ENCODE measurements around the gene LCE3C.
"Not testable (repeated sequence)": the region's sequence is repeated elsewhere in the genome, so short reads cannot be mapped to it uniquely, and the experiment has no call there.

The LCE3C gene, protein sequence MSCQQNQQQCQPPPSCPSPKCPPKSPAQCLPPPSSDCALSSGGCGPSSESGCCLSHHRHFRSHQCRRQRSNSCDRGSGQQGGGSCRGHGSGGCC

DNA sequence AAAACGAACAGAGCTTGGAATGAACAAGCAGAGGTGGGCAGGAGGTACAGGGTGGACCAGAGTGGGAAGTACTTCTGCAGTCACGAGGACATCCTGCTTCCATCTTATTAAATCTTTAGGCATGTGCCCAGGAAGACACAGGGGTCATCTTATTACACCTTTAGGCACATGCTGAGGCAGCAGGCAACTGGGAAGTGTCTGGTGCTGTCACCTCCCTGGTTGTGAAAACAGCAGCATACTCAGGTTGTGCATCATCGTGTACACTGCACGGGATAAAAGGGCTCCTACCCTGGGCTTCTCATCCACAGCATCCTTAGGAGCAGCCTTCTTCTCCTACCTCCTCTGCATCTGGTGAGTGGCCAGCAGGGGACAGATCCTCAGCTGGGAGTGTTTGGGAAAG is at the start of gene LCE3C:
LCE3C (plus strand) TSS at position 301 of the 400 bp plus-strand sequence. CDS start 498 bp downstream, outside the sequence.
- DNase-seq (ENCODE audit: low read depth, low spot score), result no peak

DNA sequence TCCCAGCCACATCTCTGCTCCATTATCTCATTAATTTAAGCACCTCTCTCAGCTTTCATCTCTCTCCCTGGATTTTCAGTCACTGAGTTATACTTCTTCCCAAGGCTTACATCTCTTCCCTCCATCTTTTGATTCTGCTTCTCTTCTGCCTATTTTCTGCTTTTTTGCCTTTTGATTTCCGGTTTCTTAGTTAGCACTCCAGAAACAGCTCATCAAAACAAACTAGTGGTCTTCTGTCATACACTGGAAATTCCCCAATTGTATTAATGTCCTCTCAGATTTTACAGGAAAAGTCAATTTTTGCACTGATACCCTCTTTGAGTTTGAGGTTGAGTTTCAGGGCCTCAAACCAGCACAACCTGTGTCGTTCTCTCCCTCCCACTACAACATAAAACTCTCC is 34.9 kb upstream of the LCE3C start:
- DNase-seq (ENCODE audit: low read depth, low spot score), result no peak

DNA sequence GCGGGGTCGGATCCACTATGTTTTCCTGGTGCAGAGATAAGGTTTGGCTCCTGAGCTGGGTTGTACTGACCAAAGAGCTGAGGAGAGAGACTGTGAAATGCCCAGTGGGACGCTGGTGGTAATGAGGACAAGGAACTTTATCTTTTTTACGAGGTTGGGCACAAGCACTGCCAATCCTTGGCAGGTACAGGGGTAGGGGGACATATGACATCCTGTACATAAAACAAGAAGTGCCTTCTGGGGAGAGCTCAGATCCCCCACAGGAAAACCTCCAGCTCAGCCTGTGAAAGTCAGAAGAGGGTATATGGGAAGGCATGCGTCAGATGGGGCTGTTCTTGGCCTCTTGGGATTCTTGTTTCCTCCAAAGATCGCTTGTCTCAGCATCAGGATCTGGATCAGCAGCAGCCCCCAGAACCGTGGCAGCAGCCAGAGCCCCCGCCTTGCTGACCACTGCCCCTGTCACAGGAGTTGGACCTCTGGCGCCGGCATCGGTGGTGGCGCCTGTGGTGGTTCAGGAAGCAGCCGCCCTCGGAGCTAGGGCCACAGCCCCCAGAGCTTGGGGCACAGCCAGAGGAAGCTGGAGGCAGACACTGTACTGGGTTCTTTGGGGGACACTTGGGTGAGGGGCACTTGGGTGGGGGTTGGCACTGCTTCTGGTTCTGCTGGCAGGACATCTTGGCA is 34.4 kb upstream of the LCE3C start:
- no peak for DNase-seq (ENCODE audit: low read depth, low spot score)

DNA sequence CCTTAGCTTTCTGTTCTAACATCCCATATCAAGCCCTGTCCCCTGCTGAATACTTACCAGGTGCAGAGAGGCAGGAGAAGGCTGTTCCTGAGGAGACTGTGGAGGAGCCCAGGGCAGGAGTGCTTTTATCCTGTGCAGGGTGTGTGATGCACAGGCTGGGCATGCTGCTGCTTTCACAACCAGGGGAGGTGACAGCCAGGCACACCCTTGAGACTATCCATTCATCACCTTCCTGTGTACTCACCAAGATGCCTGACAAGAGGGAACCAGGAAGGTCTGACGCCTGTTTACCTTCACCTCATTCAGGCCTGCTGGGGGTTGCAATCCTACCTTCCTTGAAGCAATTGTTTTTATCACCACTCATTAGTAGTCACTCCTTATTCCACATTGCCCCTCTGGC is 33.4 kb upstream of the LCE3C start, which contains the start of gene LCE3E:
LCE3E (minus strand) TSS at position 100 of the 400 bp plus-strand sequence. CDS start 572 bp downstream, outside the sequence.
- DNase-seq (ENCODE audit: low read depth, low spot score), result no peak

DNA sequence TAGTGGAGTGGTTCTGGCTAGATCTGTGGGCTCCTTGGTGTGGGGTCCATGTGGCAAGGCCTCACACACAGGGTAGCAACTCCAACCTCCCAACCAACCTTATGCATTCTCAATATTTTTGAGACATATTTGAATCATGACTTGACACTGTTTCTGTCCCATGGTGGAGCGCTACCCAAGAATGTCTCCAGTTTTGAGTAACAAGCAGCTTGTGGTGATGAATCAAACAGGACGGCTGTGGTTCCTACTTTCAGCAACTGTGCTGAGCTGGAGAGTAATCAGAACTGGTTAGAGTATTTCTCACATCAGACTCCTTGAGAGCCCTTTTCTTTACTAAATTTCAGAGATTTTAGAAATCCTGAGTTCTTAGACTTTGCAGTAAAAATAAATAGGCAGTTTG is 22.9 kb upstream of the LCE3C start:
- DNase-seq (ENCODE audit: low read depth, low spot score), result no peak

DNA sequence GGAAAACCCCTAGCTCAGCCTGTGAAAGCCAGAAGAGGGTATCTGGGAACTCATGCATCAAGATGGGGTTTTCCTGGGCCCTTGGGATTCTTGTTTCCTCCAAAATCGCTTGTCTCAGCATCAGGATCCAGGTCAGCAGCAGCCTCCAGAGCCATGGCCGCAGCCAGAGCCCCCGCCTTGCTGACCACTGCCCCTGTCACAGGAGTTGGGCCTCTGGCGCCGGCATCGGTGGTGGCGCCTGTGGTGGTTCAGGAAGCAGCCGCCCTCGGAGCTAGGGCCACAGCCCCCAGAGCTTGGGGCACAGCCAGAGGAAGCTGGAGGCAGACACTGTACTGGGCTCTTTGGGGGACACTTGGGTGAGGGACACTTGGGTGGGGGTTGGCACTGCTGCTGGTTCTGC is 20.5 kb upstream of the LCE3C start:
- DNase-seq (ENCODE audit: low read depth, low spot score), result not testable (repeated sequence)

DNA sequence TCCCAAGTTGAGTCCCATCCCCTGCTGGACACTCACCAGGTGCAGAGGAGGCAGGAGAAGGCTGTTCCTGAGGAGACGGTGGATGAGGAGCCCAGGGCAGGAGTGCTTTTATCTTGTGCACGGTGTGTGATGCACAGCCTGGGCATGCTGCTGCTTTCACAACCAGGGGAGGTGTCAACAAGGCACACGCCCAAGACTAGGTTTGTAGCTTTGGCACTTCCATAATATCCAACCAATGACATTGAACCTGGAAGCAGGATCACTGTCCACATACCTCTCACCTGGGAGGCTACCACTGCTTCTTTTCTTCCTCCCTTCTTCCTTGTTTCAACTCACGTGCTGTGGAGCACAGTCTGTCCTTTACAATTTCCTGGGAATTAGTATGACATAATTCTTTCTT is 19.6 kb upstream of the LCE3C start, which contains the start of gene LCE3D:
LCE3D (minus strand) TSS at position 84 of the 400 bp plus-strand sequence. CDS start 580 bp downstream, outside the sequence.
- DNase-seq (ENCODE audit: low read depth, low spot score), result no peak

DNA sequence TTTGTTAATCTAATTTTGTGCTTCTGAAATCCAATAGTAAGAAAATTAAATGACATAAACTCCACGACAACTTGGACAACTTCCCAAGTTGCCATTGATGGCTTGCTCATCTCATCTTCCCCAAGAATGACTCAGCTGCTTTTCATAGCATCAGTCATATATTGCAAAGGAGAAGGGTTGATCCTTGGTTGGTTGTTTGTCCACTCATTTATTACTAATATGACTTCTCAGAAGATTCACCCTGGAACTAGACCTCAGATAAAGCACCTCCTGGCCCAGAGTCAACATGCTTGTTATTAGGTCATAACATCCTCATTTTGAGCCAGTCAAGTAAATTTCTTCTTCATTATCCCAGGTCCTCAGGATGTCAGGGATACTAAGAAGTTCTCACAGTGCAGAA is 17.4 kb upstream of the LCE3C start:
- DNase-seq (ENCODE audit: low read depth, low spot score), result no peak

DNA sequence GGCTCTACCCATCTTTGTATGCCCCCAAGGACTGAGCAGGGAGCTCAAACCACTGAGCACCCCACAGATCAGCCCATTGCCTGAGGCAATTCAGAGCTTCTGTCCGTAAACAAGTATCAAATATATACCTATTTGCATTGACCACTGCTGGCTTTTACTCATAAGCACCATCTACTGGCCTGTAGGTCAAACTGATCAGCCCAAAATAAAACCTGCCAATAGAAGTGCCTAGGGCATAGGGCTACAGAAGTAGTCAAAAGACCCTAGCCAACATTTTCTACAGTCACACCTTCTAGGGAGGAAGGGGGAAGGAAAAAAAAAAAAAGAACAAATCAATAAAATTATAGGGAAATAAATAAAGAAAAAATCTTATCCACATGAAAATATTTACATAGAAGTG is 14.4 kb upstream of the LCE3C start:
- DNase-seq (ENCODE audit: low read depth, low spot score), result no peak

DNA sequence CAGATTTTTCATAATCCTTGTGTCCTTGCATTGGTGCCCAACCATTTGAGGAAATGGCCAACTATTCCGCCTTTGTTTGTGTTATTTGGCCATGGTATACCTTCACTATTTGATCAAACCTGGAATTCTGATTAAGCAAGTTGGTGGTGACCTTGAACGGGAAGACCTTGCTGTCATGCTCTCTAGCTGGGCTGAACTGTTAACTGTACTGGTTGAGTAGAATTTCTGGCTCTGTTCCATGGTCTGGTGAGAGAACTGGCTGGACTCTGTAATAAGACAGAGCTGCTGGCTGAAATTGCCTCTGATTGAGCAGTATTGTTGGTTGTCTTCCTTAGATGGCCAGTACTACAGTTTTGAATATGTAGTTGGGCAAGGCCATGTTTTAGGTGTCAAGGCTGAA is 3.0 kb upstream of the LCE3C start:
- no peak for DNase-seq (ENCODE audit: low read depth, low spot score)

DNA sequence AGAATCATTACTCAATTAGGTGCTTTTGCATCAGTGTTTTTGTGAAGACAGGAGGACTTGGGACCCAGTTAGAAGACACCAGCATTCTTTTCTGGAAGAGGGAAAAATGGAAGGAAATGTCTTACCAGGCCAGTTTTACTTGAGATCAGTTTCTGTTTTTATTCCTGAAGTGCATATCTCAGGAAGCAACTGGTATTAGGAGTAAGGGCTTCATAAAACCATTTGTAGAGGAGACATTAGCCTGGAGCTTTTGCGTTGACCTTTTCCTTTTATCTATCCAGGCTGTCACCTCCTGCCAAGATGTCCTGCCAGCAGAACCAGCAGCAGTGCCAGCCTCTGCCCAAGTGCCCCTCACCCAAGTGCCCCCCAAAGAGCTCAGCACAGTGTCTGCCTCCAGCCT is 13.5 kb downstream of the LCE3C start, which contains the start of gene LCE3B:
LCE3B (plus strand) TSS at position 301 of the 400 bp plus-strand sequence; CDS start at position 301, 0 bp downstream.
- no peak for DNase-seq (ENCODE audit: low read depth, low spot score)

DNA sequence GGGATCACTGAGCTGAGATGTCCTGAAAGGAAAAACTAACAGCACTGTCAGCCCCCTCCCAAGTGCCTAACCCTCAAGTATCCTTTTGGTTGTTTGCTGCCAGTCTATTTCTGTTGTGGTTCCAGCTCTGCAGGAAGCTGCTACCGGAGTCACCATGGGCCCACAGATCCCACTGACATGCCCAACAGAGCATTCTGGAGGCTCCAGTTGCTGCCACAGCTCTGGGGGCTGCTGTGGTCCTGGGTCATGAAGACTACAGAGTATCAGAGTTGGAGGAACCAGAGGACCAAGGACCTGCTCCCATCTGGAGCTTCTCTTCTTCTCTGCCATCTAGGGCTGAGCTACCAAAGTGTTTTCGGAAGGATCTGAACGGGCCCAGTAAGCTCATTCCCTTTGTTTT is 22.0 kb downstream of the LCE3C start:
- no peak for DNase-seq (ENCODE audit: low read depth, low spot score)

DNA sequence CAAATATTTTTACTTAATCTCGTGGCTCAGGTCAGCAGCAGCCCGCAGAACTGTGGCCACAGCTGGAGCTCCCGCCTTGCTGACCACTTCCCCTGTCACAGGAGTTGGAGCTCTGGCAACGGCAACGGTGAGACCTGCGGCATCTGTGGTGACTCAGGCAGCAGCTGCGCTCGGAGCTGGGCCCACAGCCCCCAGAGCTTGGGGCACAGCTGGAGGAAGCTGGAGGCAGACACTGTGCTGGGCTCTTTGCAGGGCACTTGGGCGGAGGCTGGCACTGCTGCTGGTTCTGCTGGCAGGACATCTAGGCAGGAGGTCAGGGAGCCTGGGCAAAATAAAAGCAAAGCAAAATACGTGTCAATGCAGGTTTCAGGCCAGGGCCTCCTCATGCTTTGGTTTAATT is 22.8 kb downstream of the LCE3C start, which contains the start of gene LCE3A:
LCE3A (minus strand) TSS at position 301 of the 400 bp plus-strand sequence; CDS start at position 301, 0 bp downstream.
- no peak for DNase-seq (ENCODE audit: low read depth, low spot score)

DNA sequence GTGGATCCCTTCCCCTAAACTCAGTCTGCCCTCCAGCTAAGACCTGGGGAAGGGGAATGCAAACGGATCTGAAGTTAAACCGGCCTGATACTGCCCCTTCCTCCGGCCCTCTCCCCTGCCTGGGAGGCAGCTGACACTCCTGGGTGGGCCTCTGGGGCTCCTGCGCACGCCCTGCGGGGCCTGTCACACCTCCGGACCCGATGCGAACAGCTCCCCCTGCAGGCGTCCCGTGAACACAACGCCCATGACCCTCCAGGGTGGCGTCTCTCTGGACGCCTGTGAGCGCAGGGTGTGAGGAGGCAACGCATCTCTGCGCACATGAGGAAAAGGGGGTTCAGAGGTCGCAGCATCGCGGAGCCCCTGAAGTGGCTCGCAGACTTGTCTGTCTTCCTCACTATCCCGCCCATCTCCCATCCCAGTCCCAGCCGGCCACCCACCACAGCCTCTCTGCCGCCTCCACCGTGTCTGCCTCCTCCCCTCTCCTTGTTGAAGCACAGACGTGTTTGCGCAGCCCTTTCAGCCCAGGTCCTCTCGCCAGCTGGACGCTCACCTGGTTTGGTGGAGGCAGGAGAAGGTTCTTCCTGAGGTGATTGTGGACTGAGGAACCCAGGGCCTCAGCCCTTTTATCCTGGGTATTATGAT is 23.3 kb downstream of the LCE3C start:
- DNase-seq (ENCODE audit: low read depth, low spot score), result no peak

DNA sequence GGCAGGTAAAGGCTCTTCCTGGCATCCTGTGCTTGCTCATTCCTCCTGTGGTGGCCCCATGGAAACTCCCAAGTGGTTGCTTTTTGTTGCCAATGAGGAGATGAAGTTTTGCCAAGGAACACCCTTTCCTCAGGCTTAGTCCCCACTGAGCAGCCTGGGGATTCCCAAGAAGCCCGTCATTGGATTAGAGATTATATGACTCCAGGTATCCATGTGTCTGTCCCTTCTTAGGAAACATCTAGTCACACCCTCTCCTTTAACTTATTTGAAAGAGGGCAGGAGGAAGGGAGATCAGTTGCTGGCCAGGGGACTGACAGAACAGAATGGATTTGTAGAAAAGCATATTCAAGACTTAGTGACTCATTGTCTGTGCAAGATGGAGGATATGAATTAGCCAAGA is 26.7 kb downstream of the LCE3C start:
- DNase-seq (ENCODE audit: low read depth, low spot score), result no peak

DNA sequence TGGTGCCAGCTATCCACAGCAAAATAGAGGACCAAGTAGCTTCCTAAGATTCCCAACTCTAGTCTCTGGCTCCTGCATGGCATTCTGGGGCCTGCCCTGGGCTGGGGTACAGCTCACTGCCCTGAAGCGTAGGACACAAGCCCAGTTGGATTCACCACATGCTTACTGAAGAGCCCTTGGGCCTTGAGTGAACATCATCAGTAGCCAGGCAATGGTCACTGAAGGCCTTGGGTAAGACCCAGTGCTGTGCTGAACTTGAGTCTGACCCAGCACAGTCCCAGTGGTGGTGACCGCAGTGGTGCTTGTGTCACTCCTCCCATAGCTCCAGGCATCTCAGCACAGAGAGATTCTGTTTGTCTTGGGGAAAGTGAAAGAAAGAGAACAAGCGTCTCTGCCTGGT is 30.6 kb downstream of the LCE3C start:
- DNase-seq (ENCODE audit: low read depth, low spot score), result no peak

DNA sequence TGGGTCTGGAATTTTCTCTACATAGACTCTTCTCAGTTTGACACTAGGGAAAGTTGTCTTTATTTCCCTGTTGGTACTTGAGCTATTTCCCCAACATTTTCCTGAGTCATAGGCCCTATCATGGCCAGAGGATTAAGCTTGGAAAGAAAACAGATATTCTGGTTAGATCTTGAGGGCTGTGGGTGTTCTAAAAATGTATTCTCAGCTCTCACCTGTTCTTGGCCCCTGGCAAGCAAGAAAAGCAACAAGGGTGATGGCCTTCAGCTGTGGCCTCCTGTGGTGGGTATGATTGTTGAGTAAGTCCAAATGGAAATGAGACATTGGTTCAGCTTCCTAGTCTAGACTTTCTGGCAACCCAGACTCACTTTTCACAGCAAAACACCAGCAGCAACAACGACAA is 40.3 kb downstream of the LCE3C start:
- no peak for DNase-seq (ENCODE audit: low read depth, low spot score)

DNA sequence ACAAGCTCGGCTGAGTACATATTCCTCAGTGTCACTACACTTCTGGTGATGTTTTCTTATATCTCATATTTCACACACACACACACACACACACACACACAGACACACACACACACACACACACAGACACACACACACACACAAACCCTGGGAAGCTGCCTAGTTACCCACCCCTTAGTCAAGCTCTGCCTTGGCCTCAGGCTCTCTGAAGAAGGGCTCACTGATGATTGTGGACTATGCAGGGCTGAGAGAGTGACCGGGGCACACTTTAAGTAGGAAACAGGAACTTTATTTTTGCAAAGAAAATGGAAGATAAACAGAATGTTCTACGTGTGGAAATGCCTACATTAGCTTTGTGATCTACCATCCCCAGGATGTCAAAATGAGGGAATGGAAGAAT is 43.9 kb downstream of the LCE3C start:
- DNase-seq (ENCODE audit: low read depth, low spot score), result no peak

DNA sequence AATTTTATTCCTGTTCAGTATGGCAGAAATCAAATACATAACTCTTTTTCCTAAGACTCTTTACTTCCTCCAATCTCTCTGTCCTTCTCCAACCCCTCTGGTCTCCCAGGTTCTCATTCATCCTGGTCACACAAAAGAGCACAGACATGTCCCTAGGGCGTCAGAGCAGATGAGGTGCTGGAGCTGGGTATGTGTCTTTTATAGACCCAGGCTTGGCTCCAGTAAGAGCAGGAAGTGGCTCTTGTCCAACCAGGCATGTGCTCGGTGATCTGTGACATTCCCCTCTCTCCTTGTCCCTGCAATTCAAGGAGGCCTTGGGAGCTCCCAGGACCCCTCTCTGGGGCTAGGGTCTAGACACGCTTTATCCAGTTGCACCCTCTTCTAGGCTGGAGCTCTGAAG is 45.1 kb downstream of the LCE3C start:
- no peak for DNase-seq (ENCODE audit: low read depth, low spot score)

DNA sequence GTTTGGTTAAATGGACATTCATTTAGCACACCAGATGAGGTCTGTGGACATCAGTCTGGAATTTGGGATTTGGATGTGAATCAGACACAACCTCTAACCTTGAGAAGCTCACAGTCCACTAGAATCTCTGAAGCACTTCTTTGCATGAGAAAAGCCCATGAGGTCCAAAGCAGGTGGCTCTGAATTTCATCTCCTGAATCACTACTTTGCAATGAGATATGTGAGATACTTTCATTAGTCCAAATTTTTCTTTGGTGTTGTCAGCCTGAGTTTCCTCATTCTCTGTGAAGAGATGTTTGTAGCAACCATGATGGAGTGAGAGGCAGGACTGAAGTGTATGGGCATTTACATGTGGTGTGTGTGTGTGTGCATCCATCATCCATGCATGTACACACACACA is 46.6 kb downstream of the LCE3C start:
- no peak for DNase-seq (ENCODE audit: low read depth, low spot score)
